ENCODE data around the gene CES3. TPM values are rescaled to one million over a fixed set of nuclear protein-coding genes. Genes with fewer than 3 reads are reported as not detected.

The CES3 gene
- total RNA-seq, 3 donors from 2014 or later = 86.5 to 264 (median 199) TPM

- no peak for TF ChIP-seq CTCF (IDR thresholded peaks at IDR 0.05)
- Histone ChIP-seq H3K4me1 (ENCODE audit: low read depth) (peaks cover 10% of the 10 kb centered on the region), H3K4me3 (no peak overlapping the region), H3K9me3 (no peaks in the 10 kb centered on the region), H3K36me3 (ENCODE audit: low read depth) (no peaks in the 10 kb centered on the region)
- intact Hi-C loops (cut with DNase I, micrococcal nuclease) = no loop called here
- DNase-seq (peak in 1 of 3 donors; percentile 9), ATAC-seq (no peak)
These were observed 55.1 kb downstream of the CES3 start for GRCh38 chr16:67016143-67016542.

GRCh38 chr16:67016681-67017420 is 55.8 kb downstream of the CES3 start:
- intact Hi-C loops (cut with DNase I, micrococcal nuclease) = no loop called here
- DNase-seq = peak in 1 of 3 donors; percentile 10
- no peaks in the 10 kb centered on the region for H3K9me3 ChIP-seq
- TF ChIP-seq CTCF (IDR thresholded peaks at IDR 0.05) = no peak
- no peaks in the 10 kb centered on the region for H3K36me3 ChIP-seq (ENCODE audit: low read depth)
- no peak for ATAC-seq
- H3K4me3 ChIP-seq = no peak overlapping the region
- peaks cover 10% of the 10 kb centered on the region for H3K4me1 ChIP-seq (ENCODE audit: low read depth)

- no peak overlapping the region for H3K4me3 ChIP-seq
- no peaks in the 10 kb centered on the region for H3K9me3 ChIP-seq
- DNase-seq = peak in 1 of 3 donors; percentile 14
- no peak for ATAC-seq
- intact Hi-C loops (cut with DNase I, micrococcal nuclease) = no loop called here
- TF ChIP-seq CTCF (IDR thresholded peaks at IDR 0.05) = no peak
- no peaks in the 10 kb centered on the region for H3K36me3 ChIP-seq (ENCODE audit: low read depth)
- H3K4me1 ChIP-seq (ENCODE audit: low read depth) = peaks cover 10% of the 10 kb centered on the region
These were observed 56.3 kb downstream of the CES3 start for GRCh38 chr16:67017421-67017750.

- DNase-seq (peak; percentile 71 to 91 (median 87)), ATAC-seq (peak; percentile 96)
- intact Hi-C loops (cut with DNase I, micrococcal nuclease) = no loop called here
- Histone ChIP-seq H3K4me1 (ENCODE audit: low read depth) (peaks cover 10% of the 10 kb centered on the region), H3K36me3 (ENCODE audit: low read depth) (no peaks in the 10 kb centered on the region), H3K9me3 (no peaks in the 10 kb centered on the region), H3K4me3 (no peak overlapping the region)
- peak; percentile 58 for TF ChIP-seq CTCF (IDR thresholded peaks at IDR 0.05)
These were observed 56.9 kb downstream of the CES3 start for GRCh38 chr16:67017810-67018488.

- Histone ChIP-seq H3K36me3 (ENCODE audit: low read depth) (no peaks in the 10 kb centered on the region), H3K9me3 (no peaks in the 10 kb centered on the region), H3K4me1 (ENCODE audit: low read depth) (peaks cover 5% of the 10 kb centered on the region), H3K4me3 (no peak overlapping the region)
- DNase-seq = peak in 1 of 3 donors; percentile 11
- ATAC-seq = no peak
- intact Hi-C loops (cut with DNase I, micrococcal nuclease) = no loop called here
- no peak for TF ChIP-seq CTCF (IDR thresholded peaks at IDR 0.05)
These were observed 58.1 kb downstream of the CES3 start for GRCh38 chr16:67019171-67019570.
